ENCODE measurements around the gene ZNF79.

ZNF79 gene

DNA sequence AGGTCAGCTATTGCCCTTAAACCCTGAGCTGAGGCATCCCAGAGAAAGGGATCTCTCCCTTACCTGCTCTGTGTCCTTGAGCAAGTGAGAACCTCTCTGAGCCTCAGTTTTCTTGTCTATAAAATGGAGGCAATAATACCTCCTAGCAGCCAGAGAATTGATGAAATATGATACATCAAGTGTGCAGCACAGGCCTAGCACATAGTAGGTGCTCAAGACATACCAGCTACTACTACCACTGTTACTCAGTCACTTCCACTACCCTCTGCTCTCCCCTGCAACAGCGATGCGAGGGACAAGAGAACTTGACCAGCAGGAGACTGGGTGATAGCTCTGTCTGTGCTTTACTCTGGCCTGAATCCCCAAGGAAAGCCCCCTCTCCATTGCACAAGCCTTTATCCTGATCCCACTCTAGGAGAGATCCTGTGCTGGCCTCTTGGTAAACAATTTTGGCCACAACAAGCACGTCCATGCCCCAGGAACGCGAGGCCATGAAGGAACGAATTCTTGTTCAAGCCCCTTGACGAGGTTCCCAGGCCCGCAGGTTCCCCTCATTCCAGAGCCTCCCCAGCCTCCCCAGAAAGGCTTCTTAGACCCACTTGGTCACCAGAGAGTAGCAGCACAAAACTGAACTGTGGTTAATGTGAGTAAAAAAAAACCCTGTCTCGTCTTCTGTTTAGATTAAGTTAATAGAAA lies 66.5 kb downstream of the ZNF79 start:
- DNase-seq (ENCODE audit: low read depth) = no peak
- TF ChIP-seq, protein P1, sequence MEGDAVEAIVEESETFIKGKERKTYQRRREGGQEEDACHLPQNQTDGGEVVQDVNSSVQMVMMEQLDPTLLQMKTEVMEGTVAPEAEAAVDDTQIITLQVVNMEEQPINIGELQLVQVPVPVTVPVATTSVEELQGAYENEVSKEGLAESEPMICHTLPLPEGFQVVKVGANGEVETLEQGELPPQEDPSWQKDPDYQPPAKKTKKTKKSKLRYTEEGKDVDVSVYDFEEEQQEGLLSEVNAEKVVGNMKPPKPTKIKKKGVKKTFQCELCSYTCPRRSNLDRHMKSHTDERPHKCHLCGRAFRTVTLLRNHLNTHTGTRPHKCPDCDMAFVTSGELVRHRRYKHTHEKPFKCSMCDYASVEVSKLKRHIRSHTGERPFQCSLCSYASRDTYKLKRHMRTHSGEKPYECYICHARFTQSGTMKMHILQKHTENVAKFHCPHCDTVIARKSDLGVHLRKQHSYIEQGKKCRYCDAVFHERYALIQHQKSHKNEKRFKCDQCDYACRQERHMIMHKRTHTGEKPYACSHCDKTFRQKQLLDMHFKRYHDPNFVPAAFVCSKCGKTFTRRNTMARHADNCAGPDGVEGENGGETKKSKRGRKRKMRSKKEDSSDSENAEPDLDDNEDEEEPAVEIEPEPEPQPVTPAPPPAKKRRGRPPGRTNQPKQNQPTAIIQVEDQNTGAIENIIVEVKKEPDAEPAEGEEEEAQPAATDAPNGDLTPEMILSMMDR (conservative IDR thresholded peaks at IDR 0.05; ENCODE audit: control insufficient read depth, insufficient read depth, low read depth, low read length) = no peak

DNA sequence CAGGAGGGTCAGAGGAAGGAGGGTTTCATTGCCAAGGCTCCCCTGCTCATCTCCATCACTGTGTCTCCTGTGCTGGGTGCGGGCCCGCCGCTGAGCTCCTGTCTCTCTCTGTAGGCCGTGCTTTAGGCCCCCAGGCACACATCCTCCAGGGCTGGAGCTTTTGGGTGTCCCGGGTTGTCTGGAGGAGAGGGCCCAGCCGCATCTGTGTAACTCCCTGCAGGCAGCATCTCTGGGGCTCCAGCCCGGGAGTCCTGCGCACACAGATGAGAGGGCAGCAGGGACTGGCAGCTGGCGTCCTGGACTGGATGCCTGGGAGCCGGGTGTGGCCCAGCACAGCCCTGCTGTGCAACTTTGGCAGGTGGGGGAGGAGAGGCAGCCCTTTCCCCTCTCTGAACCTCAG lies 67.3 kb downstream of the ZNF79 start:
- TF ChIP-seq, protein P1 (conservative IDR thresholded peaks at IDR 0.05; ENCODE audit: control insufficient read depth, insufficient read depth, low read depth, low read length) = no peak
- DNase-seq (ENCODE audit: low read depth) = no peak
- H3K4me3 ChIP-seq (ENCODE audit: control insufficient read depth, low read depth, low read length) = no peak overlapping the region

More for the DNA sequence above, 66.5 kb downstream of the ZNF79 start:
- H3K4me3 ChIP-seq (ENCODE audit: control insufficient read depth, low read depth, low read length) = no peak overlapping the region

DNA sequence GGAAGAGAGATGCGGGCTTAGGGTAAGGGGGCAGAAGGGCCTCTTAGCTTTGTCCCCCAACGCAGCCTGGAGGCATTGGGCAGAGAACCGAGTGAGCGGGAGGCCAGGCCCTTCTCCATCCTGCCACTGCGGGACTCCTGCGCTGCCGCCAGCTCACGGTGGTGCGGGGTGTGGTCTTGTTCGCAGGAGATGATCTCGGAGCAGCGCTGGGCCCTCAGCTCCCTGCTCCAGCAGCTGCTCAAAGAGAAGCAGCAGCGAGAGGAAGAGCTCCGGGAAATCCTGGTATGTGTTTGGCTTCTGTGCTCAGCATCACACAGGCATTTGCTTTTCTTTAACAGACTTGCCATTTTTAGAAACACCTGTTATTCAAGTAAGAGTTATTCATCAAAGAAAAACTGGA lies 68.4 kb downstream of the ZNF79 start:
- no peak for DNase-seq (ENCODE audit: low read depth)
- TF ChIP-seq, protein P1 (conservative IDR thresholded peaks at IDR 0.05; ENCODE audit: control insufficient read depth, insufficient read depth, low read depth, low read length) = no peak
- H3K4me3 ChIP-seq (ENCODE audit: control insufficient read depth, low read depth, low read length) = no peak overlapping the region

DNA sequence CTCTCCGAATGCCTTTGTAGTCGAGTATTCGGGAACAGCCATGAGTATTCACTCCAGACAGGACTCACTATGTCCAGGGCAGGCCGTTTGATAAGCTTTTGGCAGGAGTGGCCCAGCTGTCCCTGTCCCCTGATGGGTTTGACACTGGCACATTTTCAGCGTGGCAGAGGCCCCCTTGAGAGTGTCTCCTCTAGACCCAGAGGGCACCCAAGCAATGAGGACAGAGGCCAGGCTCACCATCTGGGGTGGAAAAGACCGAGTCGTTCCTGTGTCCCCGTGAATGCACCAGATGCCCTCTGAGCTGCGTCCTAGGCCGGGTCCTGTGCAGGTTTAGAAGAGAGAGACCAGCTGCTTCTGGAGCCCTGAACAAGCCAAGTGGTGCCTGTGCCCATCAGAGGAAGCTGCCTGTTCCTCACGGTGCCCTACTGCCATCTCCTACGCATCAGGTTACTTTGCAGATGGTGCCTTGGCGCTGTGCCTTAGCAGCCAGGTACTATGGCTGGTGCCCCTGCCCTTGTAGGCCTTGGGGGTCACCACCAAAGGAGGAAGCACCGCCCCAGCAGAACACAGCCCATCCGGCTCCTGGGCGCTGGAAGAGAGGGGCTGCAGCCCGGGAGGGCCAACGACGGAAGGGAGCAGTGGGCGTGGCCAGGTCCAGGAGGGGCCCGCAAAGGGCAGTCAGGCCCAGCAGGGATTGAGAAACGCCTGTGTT lies 69.6 kb downstream of the ZNF79 start:
- TF ChIP-seq, protein P1 (conservative IDR thresholded peaks at IDR 0.05; ENCODE audit: control insufficient read depth, insufficient read depth, low read depth, low read length) = no peak

DNA sequence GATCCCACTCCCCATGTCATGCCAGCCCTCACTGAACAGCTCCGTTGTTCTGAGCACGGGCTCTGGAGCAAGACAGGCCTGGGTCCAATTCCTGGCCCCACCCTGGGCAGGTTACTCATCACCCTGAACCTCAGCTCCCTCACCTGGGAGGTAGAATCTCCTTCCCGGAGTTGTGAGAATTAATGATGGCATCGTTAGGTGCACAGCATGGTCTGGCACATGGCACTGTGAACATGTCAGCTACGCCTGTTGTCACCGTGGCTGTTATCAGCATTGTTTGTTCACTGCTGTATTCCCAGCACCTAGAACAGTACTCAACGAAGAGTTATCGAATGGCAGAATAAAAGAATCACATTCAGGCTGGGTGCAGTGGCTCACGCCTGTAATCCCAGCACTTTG lies 70.1 kb downstream of the ZNF79 start:
- TF ChIP-seq, protein P1 (conservative IDR thresholded peaks at IDR 0.05; ENCODE audit: control insufficient read depth, insufficient read depth, low read depth, low read length) = no peak
- H3K4me3 ChIP-seq (ENCODE audit: control insufficient read depth, low read depth, low read length) = no peak overlapping the region
- no peak for DNase-seq (ENCODE audit: low read depth)

More for the DNA sequence above, 69.6 kb downstream of the ZNF79 start:
- DNase-seq (ENCODE audit: low read depth) = no peak
- H3K4me3 ChIP-seq (ENCODE audit: control insufficient read depth, low read depth, low read length) = no peak overlapping the region

All from fibroblast of mammary gland (primary cell).